ENCODE measurements around the gene TSPAN4. TPM values are rescaled to one million over a fixed set of nuclear protein-coding genes. Genes with fewer than 3 reads are reported as not detected.
A peak's percentile ranks its signal among the peaks of the same experiment; 100 is the strongest.

Gene TSPAN4
- total RNA-seq, 2 experiments from 2014 or later: 7.7 to 7.9 TPM

- no peak overlapping the region for H3K27ac Mint-ChIP-seq
- peaks cover 28% of the 10 kb centered on the region for H3K4me1 Mint-ChIP-seq
- peaks cover 12% of the 10 kb centered on the region for H3K27me3 Mint-ChIP-seq
- CTCF ChIA-PET: interaction anchor here (5.5 kb wide), 1 partner anchor 11 kb away, joined by 19 read pairs; no protein-coding TSS in a partner anchor
- DNase-seq: no peak
- H3K36me3 Mint-ChIP-seq (ENCODE audit: low read depth): peaks cover 5% of the 10 kb centered on the region
- POLR2A ChIA-PET: no interaction called here
- H3K4me3 Mint-ChIP-seq: no peak overlapping the region
- H3K9me3 Mint-ChIP-seq: no peaks in the 10 kb centered on the region
These were observed 6.4 kb upstream of the TSPAN4 start for GRCh38 chr11:836274-836673.

GRCh38 chr11:836700-837099, 6.0 kb upstream of the TSPAN4 start:
- H3K4me3 Mint-ChIP-seq: no peak overlapping the region
- no peaks in the 10 kb centered on the region for H3K9me3 Mint-ChIP-seq
- H3K4me1 Mint-ChIP-seq: peaks cover 27% of the 10 kb centered on the region
- CTCF ChIA-PET: no interaction called here
- H3K27ac Mint-ChIP-seq: no peak overlapping the region
- DNase-seq: no peak
- H3K27me3 Mint-ChIP-seq: peaks cover 8% of the 10 kb centered on the region
- POLR2A ChIA-PET: no interaction called here
- peaks cover 5% of the 10 kb centered on the region for H3K36me3 Mint-ChIP-seq (ENCODE audit: low read depth)

- Mint-ChIP-seq H3K27me3 (peaks cover 4% of the 10 kb centered on the region), H3K27ac (no peak overlapping the region), H3K4me3 (no peak overlapping the region), H3K9me3 (no peaks in the 10 kb centered on the region), H3K36me3 (ENCODE audit: low read depth) (peaks cover 5% of the 10 kb centered on the region), H3K4me1 (peaks cover 24% of the 10 kb centered on the region)
- CTCF ChIA-PET: interaction anchor here (0.9 kb wide), 1 partner anchor 11 kb away, joined by 3 read pairs; no protein-coding TSS in a partner anchor
- POLR2A ChIA-PET: no interaction called here
- no peak for DNase-seq
These were observed 5.3 kb upstream of the TSPAN4 start for GRCh38 chr11:837189-837989.

- peaks cover 24% of the 10 kb centered on the region for H3K4me1 Mint-ChIP-seq
- H3K4me3 Mint-ChIP-seq: no peak overlapping the region
- H3K27me3 Mint-ChIP-seq: peaks cover 4% of the 10 kb centered on the region
- DNase-seq: no peak
- ChIA-PET POLR2A (no interaction called here), CTCF (interaction anchor here (0.7 to 0.9 kb wide), 2 partner anchors 11 to 68 kb away, joined by 3 read pairs; no protein-coding TSS in a partner anchor)
- peaks cover 5% of the 10 kb centered on the region for H3K36me3 Mint-ChIP-seq (ENCODE audit: low read depth)
- no peaks in the 10 kb centered on the region for H3K9me3 Mint-ChIP-seq
- H3K27ac Mint-ChIP-seq: no peak overlapping the region
These were observed 4.7 kb upstream of the TSPAN4 start for GRCh38 chr11:837990-838307.

- ChIA-PET CTCF (interaction anchor here (0.7 to 0.9 kb wide), 2 partner anchors 10 to 68 kb away, joined by 3 read pairs; no protein-coding TSS in a partner anchor), POLR2A (no interaction called here)
- H3K36me3 Mint-ChIP-seq (ENCODE audit: low read depth): peaks cover 5% of the 10 kb centered on the region
- peaks cover 5% of the 10 kb centered on the region for H3K27me3 Mint-ChIP-seq
- no peak overlapping the region for H3K27ac Mint-ChIP-seq
- no peak overlapping the region for H3K4me3 Mint-ChIP-seq
- peaks cover 26% of the 10 kb centered on the region for H3K4me1 Mint-ChIP-seq
- no peak for DNase-seq
- no peaks in the 10 kb centered on the region for H3K9me3 Mint-ChIP-seq
These were observed 4.0 kb upstream of the TSPAN4 start for GRCh38 chr11:838441-839279.

- Mint-ChIP-seq H3K27ac (no peak overlapping the region), H3K36me3 (ENCODE audit: low read depth) (peaks cover 5% of the 10 kb centered on the region), H3K9me3 (no peaks in the 10 kb centered on the region), H3K27me3 (peaks cover 2% of the 10 kb centered on the region), H3K4me1 (peaks cover 24% of the 10 kb centered on the region), H3K4me3 (no peak overlapping the region)
- DNase-seq: no peak
- ChIA-PET POLR2A (no interaction called here), CTCF (no interaction called here)
These were observed 3.4 kb upstream of the TSPAN4 start for GRCh38 chr11:839280-839623.

GRCh38 chr11:839875-840617, 2.6 kb upstream of the TSPAN4 start:
- POLR2A ChIA-PET: no interaction called here
- Mint-ChIP-seq H3K9me3 (no peaks in the 10 kb centered on the region), H3K4me1 (peaks cover 28% of the 10 kb centered on the region), H3K27ac (peak overlapping the region; percentile 63), H3K4me3 (peak overlapping the region; percentile 81), H3K27me3 (peaks cover 2% of the 10 kb centered on the region), H3K36me3 (ENCODE audit: low read depth) (peaks cover 5% of the 10 kb centered on the region)
- no peak for DNase-seq
- CTCF ChIA-PET: interaction anchor here (1.8 kb wide), 1 partner anchor 7 kb away, joined by 7 read pairs; the partner anchor contains the start of gene CD151

- Mint-ChIP-seq H3K4me1 (peaks cover 29% of the 10 kb centered on the region), H3K36me3 (ENCODE audit: low read depth) (peaks cover 5% of the 10 kb centered on the region), H3K27ac (peak overlapping the region; percentile 84), H3K27me3 (peaks cover 2% of the 10 kb centered on the region), H3K9me3 (no peaks in the 10 kb centered on the region), H3K4me3 (peak overlapping the region; percentile 81)
- CTCF ChIA-PET: interaction anchor here (1.0 to 1.8 kb wide), 4 partner anchors 9 to 733 kb away, joined by 3 to 7 read pairs (median 4); partner anchors contain the start of gene CD151
- DNase-seq: no peak
- POLR2A ChIA-PET: no interaction called here
These were observed 677 bp upstream of the TSPAN4 start for GRCh38 chr11:841981-842369.

- ChIA-PET CTCF (interaction anchor here (0.7 to 1.8 kb wide), 6 partner anchors 10 to 69 kb away, joined by 3 to 4 read pairs (median 3); partner anchors contain the start of genes CD151 and CRACR2B), POLR2A (no interaction called here)
- Mint-ChIP-seq H3K9me3 (no peaks in the 10 kb centered on the region), H3K36me3 (ENCODE audit: low read depth) (peaks cover 5% of the 10 kb centered on the region), H3K4me1 (peaks cover 29% of the 10 kb centered on the region), H3K4me3 (peak overlapping the region; percentile 70), H3K27me3 (peaks cover 2% of the 10 kb centered on the region), H3K27ac (peak overlapping the region; percentile 42)
- no peak for DNase-seq
These were observed 558 bp downstream of the TSPAN4 start for GRCh38 chr11:843086-843734.

- ChIA-PET POLR2A (no interaction called here), CTCF (interaction anchor here (0.8 to 1.4 kb wide), 3 partner anchors 11 to 68 kb away, joined by 3 to 4 read pairs (median 3); partner anchors contain the start of genes CD151 and CRACR2B)
- H3K27ac Mint-ChIP-seq: peak overlapping the region; percentile 42
- no peaks in the 10 kb centered on the region for H3K9me3 Mint-ChIP-seq
- H3K36me3 Mint-ChIP-seq (ENCODE audit: low read depth): peaks cover 3% of the 10 kb centered on the region
- H3K4me3 Mint-ChIP-seq: peak overlapping the region; percentile 70
- peaks cover 2% of the 10 kb centered on the region for H3K27me3 Mint-ChIP-seq
- DNase-seq: no peak
- peaks cover 34% of the 10 kb centered on the region for H3K4me1 Mint-ChIP-seq
These were observed 1.4 kb downstream of the TSPAN4 start for GRCh38 chr11:843818-844692.

GRCh38 chr11:844693-845644, 2.3 kb downstream of the TSPAN4 start:
- Mint-ChIP-seq H3K27me3 (peaks cover 2% of the 10 kb centered on the region), H3K9me3 (no peaks in the 10 kb centered on the region), H3K4me3 (no peak overlapping the region), H3K4me1 (peaks cover 33% of the 10 kb centered on the region), H3K27ac (no peak overlapping the region), H3K36me3 (ENCODE audit: low read depth) (peaks cover 3% of the 10 kb centered on the region)
- no peak for DNase-seq
- POLR2A ChIA-PET: no interaction called here
- CTCF ChIA-PET: interaction anchor here (0.6 kb wide), 1 partner anchor 730 kb away, joined by 3 read pairs; no protein-coding TSS in a partner anchor

Data from activated CD4-positive, alpha-beta T cell treated with anti-CD3 and anti-CD28 coated beads, Interleukin-2, amount 10 ng/mL, durations not matched to agents 7 days and 5 days (primary cell).